ENCODE measurements around the gene PSMD13. TPM values are rescaled to one million over a fixed set of nuclear protein-coding genes. Genes with fewer than 3 reads are reported as not detected.

PSMD13 gene
- total and polyA plus RNA-seq, 2 of the 13 experiments (the other 11 are each of a cell fraction or from before 2014, with no cell fraction given) = 83.0 to 117 TPM

- in situ Hi-C loops (cut with HindIII; ENCODE audit: extremely low pct_ligation_motif_present, low pct_unique_long_range_greater_than_20kb) = no loop called here
- H3K79me2 ChIP-seq (ENCODE audit: insufficient read depth, low read length) = no peaks in the 10 kb centered on the region
- H2AFZ ChIP-seq (ENCODE audit: low read length) = no peak overlapping the region
- DNase-seq (ENCODE audit: low spot score) (peak; percentile 24), FAIRE-seq (no peak), ATAC-seq (peak; percentile 54)
- H3K36me3 ChIP-seq (replicated peaks in 1 of 2; ENCODE audit: control insufficient read depth in 1 of 2, insufficient read depth in 2 of 2, low read length in 2 of 2) = no peaks in the 10 kb centered on the region
- peaks cover 35% of the 10 kb centered on the region for H3K4me1 ChIP-seq (ENCODE audit: insufficient read depth, low read length)
- no peak overlapping the region for H3K27ac ChIP-seq (ENCODE audit: extremely low read length, insufficient read depth, low read length)
- no TSS peak for BruUV-seq (replicated peaks)
- no peaks in the 10 kb centered on the region for H3K9me3 ChIP-seq (ENCODE audit: low read length)
- no peak overlapping the region for H3K9ac ChIP-seq (ENCODE audit: insufficient read depth, low read depth, low read length)
- ChIA-PET CTCF (ENCODE audit: low intra/inter-chr PET ratio, low total read pairs) (no interaction called here), POLR2A (interaction anchor here (1.5 kb wide), 1 partner anchor 58 kb away, joined by 3 read pairs; no protein-coding TSS in a partner anchor)
- WGBS (ENCODE audit: low lambda C conversion rate) = 3% methylated on average over 22 of the region's 26 CpGs
- peaks cover 11 to 20% of the 10 kb centered on the region in 2 experiments for H3K27me3 ChIP-seq (ENCODE audit: control insufficient read depth in 1 of 2, insufficient read depth in 2 of 2, low read length in 2 of 2)
- peak overlapping the region; percentile 67 for H3K4me2 ChIP-seq (ENCODE audit: low read depth, low read length)
- intact Hi-C loops (cut with micrococcal nuclease; ENCODE audit: unreplicated experiment) = no loop called here
- no peaks in the 10 kb centered on the region for H4K20me1 ChIP-seq (ENCODE audit: insufficient read depth, low read length)
- H3K4me3 ChIP-seq (replicated peaks in 1 of 3; ENCODE audit: insufficient read depth in 1 of 3, low read depth in 2 of 3, low read length in 3 of 3) = peak overlapping the region in 1 of 3 experiments; percentile 52; a peak in 1 of 6 replicates
- peak; percentile 40 for TF ChIP-seq KDM2A (CRISPR knock-in tag; IDR thresholded peaks at IDR 0.05; ENCODE audit: borderline replicate concordance, low read depth)
- peak; percentile 20 for TF ChIP-seq XRCC5 (optimal IDR thresholded peaks at IDR 0.05; ENCODE audit: low read length)
- peak; percentile 33 for TF ChIP-seq CTCF (CRISPR knock-in tag; IDR thresholded peaks at IDR 0.05)
- TF ChIP-seq ZSCAN12 (CRISPR knock-in tag; IDR thresholded peaks at IDR 0.05) = no peak
- TF ChIP-seq ZNF776 (CRISPR knock-in tag; IDR thresholded peaks at IDR 0.05) = peak; percentile 32; the same call in 1 of the 2 replicates
- TF ChIP-seq ZFY (CRISPR knock-in tag; IDR thresholded peaks at IDR 0.05) = peak; percentile 32; the same call in 1 of the 2 replicates
- TF ChIP-seq, protein P1, sequence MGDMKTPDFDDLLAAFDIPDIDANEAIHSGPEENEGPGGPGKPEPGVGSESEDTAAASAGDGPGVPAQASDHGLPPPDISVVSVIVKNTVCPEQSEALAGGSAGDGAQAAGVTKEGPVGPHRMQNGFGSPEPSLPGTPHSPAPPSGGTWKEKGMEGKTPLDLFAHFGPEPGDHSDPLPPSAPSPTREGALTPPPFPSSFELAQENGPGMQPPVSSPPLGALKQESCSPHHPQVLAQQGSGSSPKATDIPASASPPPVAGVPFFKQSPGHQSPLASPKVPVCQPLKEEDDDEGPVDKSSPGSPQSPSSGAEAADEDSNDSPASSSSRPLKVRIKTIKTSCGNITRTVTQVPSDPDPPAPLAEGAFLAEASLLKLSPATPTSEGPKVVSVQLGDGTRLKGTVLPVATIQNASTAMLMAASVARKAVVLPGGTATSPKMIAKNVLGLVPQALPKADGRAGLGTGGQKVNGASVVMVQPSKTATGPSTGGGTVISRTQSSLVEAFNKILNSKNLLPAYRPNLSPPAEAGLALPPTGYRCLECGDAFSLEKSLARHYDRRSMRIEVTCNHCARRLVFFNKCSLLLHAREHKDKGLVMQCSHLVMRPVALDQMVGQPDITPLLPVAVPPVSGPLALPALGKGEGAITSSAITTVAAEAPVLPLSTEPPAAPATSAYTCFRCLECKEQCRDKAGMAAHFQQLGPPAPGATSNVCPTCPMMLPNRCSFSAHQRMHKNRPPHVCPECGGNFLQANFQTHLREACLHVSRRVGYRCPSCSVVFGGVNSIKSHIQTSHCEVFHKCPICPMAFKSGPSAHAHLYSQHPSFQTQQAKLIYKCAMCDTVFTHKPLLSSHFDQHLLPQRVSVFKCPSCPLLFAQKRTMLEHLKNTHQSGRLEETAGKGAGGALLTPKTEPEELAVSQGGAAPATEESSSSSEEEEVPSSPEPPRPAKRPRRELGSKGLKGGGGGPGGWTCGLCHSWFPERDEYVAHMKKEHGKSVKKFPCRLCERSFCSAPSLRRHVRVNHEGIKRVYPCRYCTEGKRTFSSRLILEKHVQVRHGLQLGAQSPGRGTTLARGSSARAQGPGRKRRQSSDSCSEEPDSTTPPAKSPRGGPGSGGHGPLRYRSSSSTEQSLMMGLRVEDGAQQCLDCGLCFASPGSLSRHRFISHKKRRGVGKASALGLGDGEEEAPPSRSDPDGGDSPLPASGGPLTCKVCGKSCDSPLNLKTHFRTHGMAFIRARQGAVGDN (CRISPR knock-in tag; IDR thresholded peaks at IDR 0.05) = peak; percentile 31; the same call in 1 of the 2 replicates
- peak; percentile 8; the same call in 1 of the 2 replicates for TF ChIP-seq AKAP8 (CRISPR knock-in tag; IDR thresholded peaks at IDR 0.05)
- peak; percentile 58 for TF ChIP-seq AGO2 (optimal IDR thresholded peaks at IDR 0.05; ENCODE audit: low read depth, low read length)
- TF ChIP-seq ZFX (CRISPR knock-in tag; IDR thresholded peaks at IDR 0.05; ENCODE audit: low read depth) = peak; percentile 18
- 0 out of 2 replicates have a peak, but pooled peaks have one; percentile 21 for TF ChIP-seq ZNF350 (CRISPR knock-in tag; IDR thresholded peaks at IDR 0.05; ENCODE audit: borderline replicate concordance, low read depth)
- peak; percentile 25; the same call in 1 of the 2 replicates for TF ChIP-seq KDM5B (CRISPR knock-in tag; IDR thresholded peaks at IDR 0.05; ENCODE audit: borderline replicate concordance)
- no peak for TF ChIP-seq NR0B2 (CRISPR knock-in tag; IDR thresholded peaks at IDR 0.05)
- TF ChIP-seq ZNF253 (CRISPR knock-in tag; IDR thresholded peaks at IDR 0.05; ENCODE audit: borderline replicate concordance) = no peak
- peak; percentile 29 for TF ChIP-seq POLR2G (IDR thresholded peaks at IDR 0.05; ENCODE audit: low read depth, low read length)
Measured at GRCh38 chr11:297586-298405, 61.0 kb downstream of the PSMD13 start.

Measured in HepG2 (cell line).